ENCODE data around the gene ARHGAP9.

DNA sequence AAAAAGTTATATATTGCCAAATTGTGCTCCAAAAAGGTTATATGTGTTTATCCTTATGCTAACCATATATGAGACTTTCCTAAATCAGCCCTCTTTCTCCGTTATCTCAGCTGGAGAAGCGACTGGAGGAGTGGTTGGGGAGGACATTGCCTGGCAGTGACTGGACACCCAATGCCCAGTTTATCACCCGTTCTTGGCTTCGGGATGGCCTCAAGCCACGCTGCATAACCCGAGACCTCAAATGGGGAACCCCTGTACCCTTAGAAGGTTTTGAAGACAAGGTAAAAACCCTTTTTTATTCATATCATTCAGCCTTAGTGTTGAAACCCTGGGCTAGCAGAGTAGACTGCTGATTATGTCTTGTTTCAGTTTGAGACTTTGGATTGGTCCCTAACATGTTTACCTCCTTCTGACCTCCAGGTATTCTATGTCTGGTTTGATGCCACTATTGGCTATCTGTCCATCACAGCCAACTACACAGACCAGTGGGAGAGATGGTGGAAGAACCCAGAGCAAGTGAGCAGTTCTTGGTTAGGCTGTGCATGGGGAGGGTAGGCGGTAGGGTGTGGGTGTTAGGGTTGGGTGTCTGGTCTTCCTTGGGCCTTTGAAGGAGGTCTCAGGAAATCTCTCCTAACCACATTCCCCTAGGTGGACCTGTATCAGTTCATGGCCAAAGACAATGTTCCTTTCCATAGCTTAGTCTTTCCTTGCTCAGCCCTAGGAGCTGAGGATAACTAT lies 32.1 kb upstream of the ARHGAP9 start:
- TF ChIP-seq, protein P1, sequence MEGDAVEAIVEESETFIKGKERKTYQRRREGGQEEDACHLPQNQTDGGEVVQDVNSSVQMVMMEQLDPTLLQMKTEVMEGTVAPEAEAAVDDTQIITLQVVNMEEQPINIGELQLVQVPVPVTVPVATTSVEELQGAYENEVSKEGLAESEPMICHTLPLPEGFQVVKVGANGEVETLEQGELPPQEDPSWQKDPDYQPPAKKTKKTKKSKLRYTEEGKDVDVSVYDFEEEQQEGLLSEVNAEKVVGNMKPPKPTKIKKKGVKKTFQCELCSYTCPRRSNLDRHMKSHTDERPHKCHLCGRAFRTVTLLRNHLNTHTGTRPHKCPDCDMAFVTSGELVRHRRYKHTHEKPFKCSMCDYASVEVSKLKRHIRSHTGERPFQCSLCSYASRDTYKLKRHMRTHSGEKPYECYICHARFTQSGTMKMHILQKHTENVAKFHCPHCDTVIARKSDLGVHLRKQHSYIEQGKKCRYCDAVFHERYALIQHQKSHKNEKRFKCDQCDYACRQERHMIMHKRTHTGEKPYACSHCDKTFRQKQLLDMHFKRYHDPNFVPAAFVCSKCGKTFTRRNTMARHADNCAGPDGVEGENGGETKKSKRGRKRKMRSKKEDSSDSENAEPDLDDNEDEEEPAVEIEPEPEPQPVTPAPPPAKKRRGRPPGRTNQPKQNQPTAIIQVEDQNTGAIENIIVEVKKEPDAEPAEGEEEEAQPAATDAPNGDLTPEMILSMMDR (conservative IDR thresholded peaks at IDR 0.05), result no peak
- no peak for TF ChIP-seq EZH2 (IDR thresholded peaks at IDR 0.05; ENCODE audit: low read depth)
